DND-41 (cell line): ENCODE measurements around the gene CREBBP.

Experiments
- ATAC-seq: fragments of 200-7000 bp; cut with Tn5 transposase; 3 replicates; pipeline ENCODE4 v1.9.1; 2021; ENCODE audit warnings: low read depth; ENCODE audit not compliant: insufficient read depth
- DNase-seq: peaks from one replicate; pipeline ENCODE4 v3.0.0-alpha.2; 2020
- H2AFZ ChIP-seq: 2 replicates; pipeline ENCODE4 v1.6.0; 2012; ENCODE audit warnings: low read depth, low read length
- H3K27ac ChIP-seq: 2 replicates; pipeline ENCODE4 v1.5.1; 2012; ENCODE audit warnings: low read length, inconsistent platforms
- H3K27me3 ChIP-seq: fragments of 200-600 bp; sonication (generic); 2 replicates; pipeline ENCODE4 v1.6.0; 2012; ENCODE audit warnings: low read length, mild to moderate bottlenecking, inconsistent platforms; ENCODE audit not compliant: insufficient read depth, poor library complexity
- H3K36me3 ChIP-seq: 2 replicates; pipeline ENCODE4 v1.5.1; 2012; ENCODE audit warnings: low read length, inconsistent platforms; ENCODE audit not compliant: insufficient read depth
- H3K4me1 ChIP-seq: 2 replicates; pipeline ENCODE4 v1.5.1; 2012; ENCODE audit warnings: mild to moderate bottlenecking, low read length; ENCODE audit not compliant: insufficient read depth
- H3K4me2 ChIP-seq: 2 replicates; pipeline ENCODE4 v1.6.0; 2012; ENCODE audit warnings: mild to moderate bottlenecking, moderate library complexity, low read length, inconsistent platforms; ENCODE audit not compliant: insufficient read depth
- H3K4me3 ChIP-seq, 2 experiments: fragments of 200-600 bp in 1 of 2; shearing (Covaris generic) in 1 of 2; 2 replicates each; pipeline ENCODE4 v1.5.1; 2012 to 2016; ENCODE audit warnings: inconsistent platforms in 2 of 2, low read length in 2 of 2, mild to moderate bottlenecking in 2 of 2, low read depth in 1 of 2, moderate library complexity in 1 of 2
- H3K79me2 ChIP-seq: 2 replicates; pipeline ENCODE4 v1.6.0; 2012; ENCODE audit warnings: low read length, inconsistent platforms; ENCODE audit not compliant: insufficient read depth
- H3K9ac ChIP-seq: 2 replicates; pipeline ENCODE4 v1.6.0; 2012; ENCODE audit warnings: low read depth, mild to moderate bottlenecking, inconsistent platforms, low read length, moderate library complexity
- H3K9me3 ChIP-seq: 2 replicates; pipeline ENCODE4 v1.5.1; 2012; ENCODE audit warnings: low read length, moderate library complexity, mild to moderate bottlenecking, inconsistent platforms; ENCODE audit not compliant: insufficient read depth, severe bottlenecking
- H4K20me1 ChIP-seq: 2 replicates; pipeline ENCODE4 v1.6.0; 2012; ENCODE audit warnings: low read length; ENCODE audit not compliant: insufficient read depth
- CTCF ChIP-seq: IDR thresholded peaks from 2 replicates; pipeline ENCODE4 v1.5.1; 2012; ENCODE audit warnings: borderline replicate concordance, low read length, moderate library complexity, mild to moderate bottlenecking; ENCODE audit not compliant: poor library complexity, severe bottlenecking; ENCODE audit errors: extremely low read depth
- EZH2 ChIP-seq: IDR thresholded peaks from 3 replicates; pipeline ENCODE4 v1.6.1; 2012; ENCODE audit warnings: borderline replicate concordance, low read depth, mild to moderate bottlenecking, moderate library complexity, low read length, inconsistent platforms; ENCODE audit not compliant: severe bottlenecking

CREBBP gene

GRCh38 chr16:3920206-3920605, 39.7 kb upstream of the CREBBP start:
- no peak overlapping the region for H3K4me3 ChIP-seq
- DNase-seq (no peak), ATAC-seq (no peak)
- no peak for TF ChIP-seq EZH2
- TF ChIP-seq CTCF = no peak
- H3K36me3 ChIP-seq = no peaks in the 10 kb centered on the region
- H3K9me3 ChIP-seq = peaks cover 15% of the 10 kb centered on the region
- H2AFZ ChIP-seq = no peak overlapping the region
- H3K9ac ChIP-seq = no peak overlapping the region
- H3K4me1 ChIP-seq = no peaks in the 10 kb centered on the region
- no peaks in the 10 kb centered on the region for H3K27me3 ChIP-seq
- no peaks in the 10 kb centered on the region for H4K20me1 ChIP-seq
- no peak overlapping the region for H3K4me2 ChIP-seq
- H3K27ac ChIP-seq = no peak overlapping the region
- no peaks in the 10 kb centered on the region for H3K79me2 ChIP-seq

GRCh38 chr16:3919413-3919812, 38.9 kb upstream of the CREBBP start:
- H3K4me1 ChIP-seq = no peaks in the 10 kb centered on the region
- H3K4me3 ChIP-seq = no peak overlapping the region
- H2AFZ ChIP-seq = no peak overlapping the region
- H3K36me3 ChIP-seq = no peaks in the 10 kb centered on the region
- TF ChIP-seq EZH2 (no peak), CTCF (no peak)
- no peaks in the 10 kb centered on the region for H3K27me3 ChIP-seq
- H3K79me2 ChIP-seq = no peaks in the 10 kb centered on the region
- ATAC-seq (no peak), DNase-seq (no peak)
- H3K4me2 ChIP-seq = no peak overlapping the region
- H4K20me1 ChIP-seq = no peaks in the 10 kb centered on the region
- H3K9me3 ChIP-seq = peaks cover 15% of the 10 kb centered on the region
- no peak overlapping the region for H3K9ac ChIP-seq
- H3K27ac ChIP-seq = no peak overlapping the region

- DNase-seq = no peak
- no peak overlapping the region for H3K4me3 ChIP-seq
- peaks cover 15% of the 10 kb centered on the region for H3K9me3 ChIP-seq
- no peak for ATAC-seq
- no peak overlapping the region for H3K27ac ChIP-seq
- no peak overlapping the region for H3K9ac ChIP-seq
- no peaks in the 10 kb centered on the region for H3K79me2 ChIP-seq
- no peak overlapping the region for H2AFZ ChIP-seq
- H3K4me1 ChIP-seq = no peaks in the 10 kb centered on the region
- no peaks in the 10 kb centered on the region for H3K27me3 ChIP-seq
- no peaks in the 10 kb centered on the region for H4K20me1 ChIP-seq
- H3K36me3 ChIP-seq = no peaks in the 10 kb centered on the region
- no peak overlapping the region for H3K4me2 ChIP-seq
- TF ChIP-seq CTCF = no peak
- TF ChIP-seq EZH2 = no peak
Observed at GRCh38 chr16:3915426-3916260, 35.1 kb upstream of the CREBBP start.

GRCh38 chr16:3912897-3913296, 32.4 kb upstream of the CREBBP start:
- Histone ChIP-seq H4K20me1 (no peaks in the 10 kb centered on the region), H3K9ac (no peak overlapping the region), H3K27ac (no peak overlapping the region), H3K79me2 (no peaks in the 10 kb centered on the region), H3K4me2 (no peak overlapping the region), H3K9me3 (peaks cover 2% of the 10 kb centered on the region), H3K36me3 (no peaks in the 10 kb centered on the region), H2AFZ (no peak overlapping the region), H3K4me1 (no peaks in the 10 kb centered on the region), H3K4me3 (no peak overlapping the region), H3K27me3 (no peaks in the 10 kb centered on the region)
- TF ChIP-seq EZH2 (no peak), CTCF (no peak)
- ATAC-seq (no peak), DNase-seq (no peak)
